SU-DHL-6 (cell line): ENCODE data around the gene SGMS2.

Source experiments
- H2AFZ ChIP-seq: fragments of 200-600 bp; sonication (generic); 2 replicates; pipeline ENCODE4 v1.6.1; 2014; ENCODE audit warnings: low read depth, mild to moderate bottlenecking, moderate library complexity, mixed read lengths, antibody characterized with exemption, low read length; ENCODE audit not compliant: severe bottlenecking
- H3F3A ChIP-seq: fragments of 200-600 bp; shearing (Covaris generic); 2 replicates; pipeline ENCODE4 v1.6.0; 2016; ENCODE audit warnings: antibody characterized with exemption, mild to moderate bottlenecking; ENCODE audit not compliant: insufficient read depth
- H3K27ac ChIP-seq: fragments of 200-600 bp; sonication (generic); 2 replicates; pipeline ENCODE4 v1.5.1; 2016; ENCODE audit warnings: low read depth, mild to moderate bottlenecking, low read length, moderate library complexity, mixed read lengths
- H3K27me3 ChIP-seq: fragments of 200-600 bp; sonication (generic), shearing (Covaris generic); 2 replicates; pipeline ENCODE4 v1.6.0; 2014; ENCODE audit warnings: mild to moderate bottlenecking, low read length
- H3K36me3 ChIP-seq: fragments of 200-600 bp; sonication (generic); 2 replicates; pipeline ENCODE4 v1.6.1; 2014; ENCODE audit warnings: mild to moderate bottlenecking, low read length, mixed read lengths
- H3K4me2 ChIP-seq: fragments of 300-600, 200-600 bp; shearing (Covaris generic), sonication (generic); 2 replicates; pipeline ENCODE4 v1.6.0; 2014; ENCODE audit warnings: low read length, low read depth, mild to moderate bottlenecking; ENCODE audit not compliant: poor library complexity, severe bottlenecking
- H3K4me3 ChIP-seq: fragments of 200-600 bp; sonication (generic); 2 replicates; pipeline ENCODE4 v1.5.1; 2014; ENCODE audit warnings: antibody characterized with exemption, low read length, mild to moderate bottlenecking, mixed read lengths; ENCODE audit not compliant: insufficient read depth, poor library complexity, severe bottlenecking
- H3K79me2 ChIP-seq: fragments of 200-600 bp; sonication (generic); 2 replicates; pipeline ENCODE4 v1.6.1; 2014; ENCODE audit warnings: mild to moderate bottlenecking, low read length, moderate library complexity; ENCODE audit not compliant: insufficient read depth
- H3K9ac ChIP-seq: fragments of 200-600 bp; sonication (generic); 2 replicates; pipeline ENCODE4 v1.7.0; 2014; ENCODE audit warnings: mild to moderate bottlenecking, low read length
- H3K9me2 ChIP-seq: fragments of 200-600 bp; sonication (generic); replicated peaks from 2 replicates; pipeline ENCODE4 v1.6.1; 2014; ENCODE audit warnings: low read length; ENCODE audit not compliant: insufficient read depth
- H3K9me3 ChIP-seq: fragments of 200-600 bp; sonication (generic); 2 replicates; pipeline ENCODE4 v1.6.1; 2014; ENCODE audit warnings: low read length, mixed read lengths; ENCODE audit not compliant: insufficient read depth
- H4K20me1 ChIP-seq: fragments of 200-600 bp; sonication (generic); 2 replicates; pipeline ENCODE4 v1.6.1; 2014; ENCODE audit warnings: low read depth, mild to moderate bottlenecking, antibody characterized with exemption, low read length, moderate library complexity, mixed read lengths
- EZH2phosphoT487 ChIP-seq: fragments of 200-600 bp; sonication (generic), shearing (Covaris generic); conservative IDR thresholded peaks from 2 replicates; pipeline ENCODE4 v1.6.1; 2018; ENCODE audit warnings: mild to moderate bottlenecking, antibody characterized with exemption, low read length, moderate library complexity, mixed read lengths
- TF ChIP-seq, protein P1 (sequence below): fragments of 200-600 bp; sonication (generic); IDR thresholded peaks from one replicate; pipeline ENCODE4 v1.5.1; 2017; ENCODE audit warnings: antibody characterized with exemption, mild to moderate bottlenecking, low read length, moderate library complexity; ENCODE audit not compliant: insufficient read depth, poor library complexity, severe bottlenecking

The SGMS2 gene

DNA sequence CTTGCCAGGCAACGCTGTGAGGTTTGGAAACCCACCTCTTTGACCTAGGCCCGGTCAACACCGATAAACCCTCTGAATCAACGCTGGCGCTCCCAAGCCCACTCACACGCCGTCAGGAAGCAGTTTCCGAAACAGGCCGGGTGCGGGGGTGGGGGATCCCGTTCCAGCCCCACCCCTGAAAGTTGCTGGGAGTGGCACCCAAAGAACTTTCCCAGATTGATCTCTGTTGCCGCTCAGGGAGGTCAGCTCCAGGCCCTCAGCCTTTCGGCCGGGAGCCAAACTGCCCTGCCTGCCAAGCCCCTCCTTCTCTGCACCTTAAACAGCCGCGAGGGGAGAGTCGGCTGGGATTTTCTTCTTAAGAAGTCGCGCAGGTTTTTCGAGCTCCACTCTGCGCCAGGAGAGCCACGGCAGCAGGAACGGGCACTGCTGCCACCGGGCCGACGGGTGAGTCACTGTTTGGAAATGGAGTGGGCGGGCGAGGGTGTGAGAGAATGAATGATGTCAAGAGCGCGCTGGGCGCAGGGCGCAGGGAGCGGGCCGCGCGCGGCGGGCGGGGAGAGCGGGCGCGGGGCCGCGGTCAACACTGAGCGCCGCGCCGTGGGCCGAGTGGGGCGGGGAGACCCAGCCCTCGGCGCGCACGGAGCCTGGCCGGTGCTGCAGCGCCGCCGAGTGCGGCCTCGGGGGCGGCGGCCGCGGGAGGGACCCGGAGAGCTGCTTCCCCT lies at the start of gene SGMS2:
Gene SGMS2, plus strand, starts transcription at position 583 of the 722 bp plus-strand sequence. CDS start 70,622 bp downstream, outside the sequence.
- Histone ChIP-seq H3K79me2 (no peaks in the 10 kb centered on the region), H3K9me2 (no peaks in the 10 kb centered on the region), H4K20me1 (no peaks in the 10 kb centered on the region), H3K27me3 (no peaks in the 10 kb centered on the region), H3K9me3 (no peaks in the 10 kb centered on the region), H3K36me3 (no peaks in the 10 kb centered on the region), H3K4me3 (no peak within 1 kb of the TSS), H2AFZ (no peak within 1 kb of the TSS), H3K9ac (no peak within 1 kb of the TSS), H3F3A (no peaks in the 10 kb centered on the region), H3K4me2 (no peak within 1 kb of the TSS), H3K27ac (no peak within 1 kb of the TSS)
- TF ChIP-seq, protein P1, sequence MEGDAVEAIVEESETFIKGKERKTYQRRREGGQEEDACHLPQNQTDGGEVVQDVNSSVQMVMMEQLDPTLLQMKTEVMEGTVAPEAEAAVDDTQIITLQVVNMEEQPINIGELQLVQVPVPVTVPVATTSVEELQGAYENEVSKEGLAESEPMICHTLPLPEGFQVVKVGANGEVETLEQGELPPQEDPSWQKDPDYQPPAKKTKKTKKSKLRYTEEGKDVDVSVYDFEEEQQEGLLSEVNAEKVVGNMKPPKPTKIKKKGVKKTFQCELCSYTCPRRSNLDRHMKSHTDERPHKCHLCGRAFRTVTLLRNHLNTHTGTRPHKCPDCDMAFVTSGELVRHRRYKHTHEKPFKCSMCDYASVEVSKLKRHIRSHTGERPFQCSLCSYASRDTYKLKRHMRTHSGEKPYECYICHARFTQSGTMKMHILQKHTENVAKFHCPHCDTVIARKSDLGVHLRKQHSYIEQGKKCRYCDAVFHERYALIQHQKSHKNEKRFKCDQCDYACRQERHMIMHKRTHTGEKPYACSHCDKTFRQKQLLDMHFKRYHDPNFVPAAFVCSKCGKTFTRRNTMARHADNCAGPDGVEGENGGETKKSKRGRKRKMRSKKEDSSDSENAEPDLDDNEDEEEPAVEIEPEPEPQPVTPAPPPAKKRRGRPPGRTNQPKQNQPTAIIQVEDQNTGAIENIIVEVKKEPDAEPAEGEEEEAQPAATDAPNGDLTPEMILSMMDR = no peak
- no peak for TF ChIP-seq EZH2phosphoT487

DNA sequence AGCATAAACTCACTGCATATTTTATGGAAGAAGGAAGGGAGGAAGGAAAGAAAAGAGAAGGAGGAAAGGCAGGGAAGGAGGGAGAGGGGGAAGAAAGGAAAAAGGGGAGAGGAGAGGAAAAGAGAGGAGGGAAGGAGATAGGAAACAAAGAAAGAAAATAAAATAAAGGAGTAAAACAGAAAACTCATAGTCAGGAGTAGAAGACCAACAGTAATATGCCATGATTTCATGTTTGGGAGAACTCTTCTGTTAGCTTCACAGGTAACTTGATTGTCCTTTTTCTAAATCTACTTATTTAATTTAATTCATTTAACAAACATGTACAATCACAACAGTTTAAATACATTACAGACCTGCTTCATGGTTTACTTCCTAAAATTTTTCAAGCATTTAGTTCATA lies 46.8 kb upstream of the SGMS2 start:
- H3K9me2 ChIP-seq = no peaks in the 10 kb centered on the region
- H3K36me3 ChIP-seq = no peaks in the 10 kb centered on the region
- no peak overlapping the region for H3K4me2 ChIP-seq
- no peak overlapping the region for H3K27ac ChIP-seq
- H3K9ac ChIP-seq = no peak overlapping the region
- H3K27me3 ChIP-seq = no peaks in the 10 kb centered on the region
- H3K9me3 ChIP-seq = no peaks in the 10 kb centered on the region; the same call in 1 of the 2 replicates
- no peaks in the 10 kb centered on the region for H4K20me1 ChIP-seq
- H3F3A ChIP-seq = no peaks in the 10 kb centered on the region
- no peak overlapping the region for H2AFZ ChIP-seq
- no peak overlapping the region for H3K4me3 ChIP-seq
- TF ChIP-seq, protein P1 = no peak
- TF ChIP-seq EZH2phosphoT487 = no peak
- no peaks in the 10 kb centered on the region for H3K79me2 ChIP-seq

DNA sequence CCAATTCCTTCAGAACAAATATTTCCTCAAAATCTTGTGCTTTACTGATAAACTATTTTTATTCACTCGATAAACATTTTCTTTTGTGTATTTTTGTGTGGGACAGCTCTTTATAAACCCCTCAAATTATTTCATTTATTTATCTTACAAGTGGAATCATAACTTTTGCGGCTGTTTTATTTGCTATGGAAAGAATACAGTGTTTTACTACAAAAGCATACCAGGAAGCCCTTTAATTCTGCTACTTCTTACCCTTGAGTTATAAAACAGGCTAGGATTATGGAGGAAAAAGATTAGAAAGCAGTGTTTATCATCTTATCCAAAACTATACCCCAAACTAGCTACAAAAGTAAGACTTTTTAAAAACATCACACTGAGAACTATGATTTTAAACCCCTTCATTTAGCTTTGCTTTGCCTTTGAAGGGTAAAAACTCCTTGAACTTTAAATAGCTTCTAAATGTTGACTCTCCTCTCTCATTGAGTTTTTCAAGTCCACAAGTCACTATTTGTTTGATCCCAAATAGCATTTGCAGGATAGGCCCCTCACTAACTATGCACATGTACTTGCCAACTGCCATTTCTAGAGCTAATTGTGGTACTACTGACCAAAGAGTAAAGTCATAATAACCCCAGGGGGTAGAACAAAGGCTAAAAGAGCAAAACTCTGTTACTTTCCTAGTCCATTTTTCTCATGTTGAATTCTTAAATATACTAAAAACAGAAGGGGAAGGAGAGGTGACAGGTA lies 45.8 kb upstream of the SGMS2 start:
- no peaks in the 10 kb centered on the region for H3K9me2 ChIP-seq
- no peaks in the 10 kb centered on the region for H3K79me2 ChIP-seq
- no peaks in the 10 kb centered on the region; the same call in 1 of the 2 replicates for H3K9me3 ChIP-seq
- H3K36me3 ChIP-seq = no peaks in the 10 kb centered on the region
- H3K27me3 ChIP-seq = no peaks in the 10 kb centered on the region
- no peak overlapping the region for H3K9ac ChIP-seq
- no peaks in the 10 kb centered on the region for H3F3A ChIP-seq
- H3K4me2 ChIP-seq = no peak overlapping the region
- H3K27ac ChIP-seq = no peak overlapping the region
- H3K4me3 ChIP-seq = no peak overlapping the region
- no peak overlapping the region for H2AFZ ChIP-seq
- no peaks in the 10 kb centered on the region for H4K20me1 ChIP-seq
- TF ChIP-seq, protein P1 = no peak
- no peak for TF ChIP-seq EZH2phosphoT487
